Neural progenitor cell (in vitro differentiated cells): ENCODE measurements around the gene PSMC4. TPM values are rescaled to one million over a fixed set of nuclear protein-coding genes. Genes with fewer than 3 reads are reported as not detected.

Source experiments
- DNase-seq: peaks from one replicate; pipeline ENCODE4 v3.0.0-alpha.2; 2016; ENCODE audit warnings: low spot score
- H2AFZ ChIP-seq: fragments of 200-600 bp; sonication (generic); replicated peaks from 2 replicates; pipeline ENCODE4 v1.6.1; 2016; ENCODE audit warnings: antibody characterized with exemption
- H3F3A ChIP-seq: fragments of 200-600 bp; sonication (generic); 2 replicates; pipeline ENCODE4 v1.6.1; 2016; ENCODE audit warnings: antibody characterized with exemption, low read depth
- H3K27ac ChIP-seq: fragments of 200-600 bp; sonication (generic); 2 replicates; pipeline ENCODE4 v1.5.1; 2016; ENCODE audit warnings: mild to moderate bottlenecking
- H3K27me3 ChIP-seq: fragments of 200-600 bp; sonication (generic); 2 replicates; pipeline ENCODE4 v1.6.1; 2016; ENCODE audit warnings: mild to moderate bottlenecking, moderate library complexity
- H3K36me3 ChIP-seq: fragments of 200-600 bp; sonication (generic); 2 replicates; pipeline ENCODE4 v1.5.1; 2016
- H3K4me1 ChIP-seq: fragments of 200-600 bp; sonication (generic); 2 replicates; pipeline ENCODE4 v1.6.1; 2016; ENCODE audit warnings: mixed run types
- H3K4me2 ChIP-seq: fragments of 200-600 bp; sonication (generic); 2 replicates; pipeline ENCODE4 v1.6.1; 2016
- H3K4me3 ChIP-seq: fragments of 200-600 bp; sonication (generic); 2 replicates; pipeline ENCODE4 v1.5.1; 2016
- H3K79me2 ChIP-seq: fragments of 200-600 bp; sonication (generic); 2 replicates; pipeline ENCODE4 v1.6.1; 2016; ENCODE audit warnings: low read depth
- H3K9ac ChIP-seq: fragments of 200-600 bp; sonication (generic); 2 replicates; pipeline ENCODE4 v1.6.1; 2016
- H3K9me3 ChIP-seq: fragments of 200-600 bp; sonication (generic); 2 replicates; pipeline ENCODE4 v1.5.1; 2016; ENCODE audit warnings: low read depth
- H4K20me1 ChIP-seq: fragments of 200-600 bp; sonication (generic); 2 replicates; pipeline ENCODE4 v1.6.1; 2016; ENCODE audit warnings: low read depth
- H3K27ac Mint-ChIP-seq: 3 replicates; pipeline ENCODE4 v1.8.0; 2021; ENCODE audit warnings: mixed read lengths
- H3K27me3 Mint-ChIP-seq: 2 replicates; pipeline ENCODE4 v1.8.0; 2022; ENCODE audit warnings: low read depth, mild to moderate bottlenecking, inconsistent platforms, moderate library complexity, mixed read lengths; ENCODE audit not compliant: insufficient read depth
- H3K36me3 Mint-ChIP-seq: 3 replicates; pipeline ENCODE4 v1.8.0; 2021; ENCODE audit warnings: mixed read lengths
- H3K4me1 Mint-ChIP-seq: 3 replicates; pipeline ENCODE4 v1.8.0; 2021; ENCODE audit warnings: mixed read lengths
- H3K4me3 Mint-ChIP-seq: 3 replicates; pipeline ENCODE4 v1.8.0; 2021; ENCODE audit warnings: mild to moderate bottlenecking, moderate library complexity, mixed read lengths
- H3K9me3 Mint-ChIP-seq: 3 replicates; pipeline ENCODE4 v1.8.0; 2020; ENCODE audit warnings: mixed read lengths
- CTCF ChIP-seq: fragments of 200-600 bp; sonication (generic); IDR thresholded peaks from 2 replicates; pipeline ENCODE4 v1.5.1; 2017; ENCODE audit warnings: antibody characterized with exemption, mild to moderate bottlenecking
- EZH2 ChIP-seq: fragments of 200-600 bp; sonication (generic); IDR thresholded peaks from 2 replicates; pipeline ENCODE4 v1.6.1; 2017; ENCODE audit warnings: antibody characterized with exemption, mild to moderate bottlenecking, moderate library complexity
- EZH2phosphoT487 ChIP-seq: fragments of 200-600 bp; sonication (generic); IDR thresholded peaks from 2 replicates; pipeline ENCODE4 v1.6.1; 2017; ENCODE audit warnings: antibody characterized with exemption
- total RNA-seq: library from RNA; depleted of rRNA; stranded (reverse); fragments of >200 nt; gene quantifications from 2 replicates; pipeline ENCODE4 v1.2.3, GENCODE V29; 2015; ENCODE audit warnings: low replicate concordance

The PSMC4 gene
- total RNA-seq, 1 donor from 2014 or later: 68.7 TPM

- H3K9me3 ChIP-seq: peaks cover 7% of the 10 kb centered on the region
- Mint-ChIP-seq H3K27ac (no peak overlapping the region), H3K9me3 (peaks cover 15% of the 10 kb centered on the region), H3K4me3 (no peak overlapping the region), H3K27me3 (no peaks in the 10 kb centered on the region), H3K4me1 (no peaks in the 10 kb centered on the region), H3K36me3 (peaks cover 26% of the 10 kb centered on the region)
- H3K27me3 ChIP-seq: no peaks in the 10 kb centered on the region
- no peak overlapping the region for H3K27ac ChIP-seq
- no peaks in the 10 kb centered on the region for H3F3A ChIP-seq
- no peak overlapping the region for H2AFZ ChIP-seq
- TF ChIP-seq CTCF: no peak
- TF ChIP-seq EZH2: no peak
- TF ChIP-seq EZH2phosphoT487: no peak
- H3K9ac ChIP-seq: no peak overlapping the region
- no peak overlapping the region for H3K4me2 ChIP-seq
- peaks cover 5% of the 10 kb centered on the region for H3K36me3 ChIP-seq
- no peaks in the 10 kb centered on the region for H3K79me2 ChIP-seq
- H3K4me1 ChIP-seq: no peaks in the 10 kb centered on the region
- H4K20me1 ChIP-seq: no peaks in the 10 kb centered on the region
- no peak overlapping the region for H3K4me3 ChIP-seq
- no peak for DNase-seq
Observed at GRCh38 chr19:40006273-40006691, 35.3 kb downstream of the PSMC4 start.

DNA sequence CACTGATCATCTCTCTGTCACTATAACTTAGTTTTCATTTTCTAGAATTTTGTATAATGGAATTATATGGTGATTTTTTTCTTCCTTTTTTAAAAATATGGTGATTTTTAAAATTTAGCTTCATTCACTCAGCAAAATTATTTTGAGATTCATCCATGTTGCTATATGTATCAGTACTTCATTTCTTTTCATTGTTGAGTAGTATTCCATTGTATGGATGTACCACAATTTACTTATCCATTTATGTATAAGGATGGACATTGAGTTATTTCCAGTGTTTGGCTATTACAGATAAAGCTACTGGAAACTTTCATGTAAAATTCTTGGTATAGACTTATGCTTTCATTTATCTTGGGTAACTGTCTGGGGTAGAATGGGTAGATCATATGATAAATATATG is 38.7 kb downstream of the PSMC4 start:
- no peaks in the 10 kb centered on the region for H3K27me3 ChIP-seq
- Mint-ChIP-seq H3K27ac (no peak overlapping the region), H3K4me3 (no peak overlapping the region), H3K36me3 (peaks cover 51% of the 10 kb centered on the region), H3K4me1 (no peaks in the 10 kb centered on the region), H3K9me3 (peaks cover 41% of the 10 kb centered on the region), H3K27me3 (no peaks in the 10 kb centered on the region)
- TF ChIP-seq CTCF (no peak), EZH2 (no peak), EZH2phosphoT487 (no peak)
- no peaks in the 10 kb centered on the region for H3K4me1 ChIP-seq
- H3K79me2 ChIP-seq: no peaks in the 10 kb centered on the region
- no peak for DNase-seq
- H3K9ac ChIP-seq: no peak overlapping the region
- H3K4me3 ChIP-seq: no peak overlapping the region
- H3K36me3 ChIP-seq: peaks cover 11% of the 10 kb centered on the region
- no peak overlapping the region for H3K4me2 ChIP-seq
- H3K27ac ChIP-seq: no peak overlapping the region
- H2AFZ ChIP-seq: no peak overlapping the region
- H4K20me1 ChIP-seq: no peaks in the 10 kb centered on the region
- H3F3A ChIP-seq: peaks cover 4% of the 10 kb centered on the region
- peaks cover 26% of the 10 kb centered on the region for H3K9me3 ChIP-seq

- Mint-ChIP-seq H3K27me3 (peaks cover 3% of the 10 kb centered on the region), H3K4me1 (no peaks in the 10 kb centered on the region), H3K36me3 (peaks cover 51% of the 10 kb centered on the region), H3K4me3 (no peak overlapping the region), H3K27ac (no peak overlapping the region), H3K9me3 (peaks cover 66% of the 10 kb centered on the region)
- H3K9me3 ChIP-seq: peaks cover 55% of the 10 kb centered on the region
- H2AFZ ChIP-seq: no peak overlapping the region
- no peaks in the 10 kb centered on the region for H3K27me3 ChIP-seq
- no peak overlapping the region for H3K4me3 ChIP-seq
- no peak overlapping the region for H3K9ac ChIP-seq
- TF ChIP-seq EZH2phosphoT487: no peak
- TF ChIP-seq CTCF: no peak
- TF ChIP-seq EZH2: no peak
- H4K20me1 ChIP-seq: no peaks in the 10 kb centered on the region
- DNase-seq: no peak
- no peaks in the 10 kb centered on the region for H3K79me2 ChIP-seq
- no peak overlapping the region for H3K4me2 ChIP-seq
- H3K4me1 ChIP-seq: no peaks in the 10 kb centered on the region
- H3F3A ChIP-seq: peaks cover 5% of the 10 kb centered on the region
- H3K27ac ChIP-seq: no peak overlapping the region
- H3K36me3 ChIP-seq: peaks cover 11% of the 10 kb centered on the region
Observed at GRCh38 chr19:40013991-40014390, 43.0 kb downstream of the PSMC4 start.
